A172 (cell line): Measurements from ENCODE around the gene COMT. TPM values are rescaled to one million over a fixed set of nuclear protein-coding genes. Genes with fewer than 3 reads are reported as not detected.

Source experiments
- DNase-seq: peaks from one replicate; pipeline ENCODE4 v3.0.0-alpha.2; 2015; ENCODE audit warnings: low spot score
- total RNA-seq: library from RNA; depleted of rRNA; stranded (reverse); fragments of >200 nt; shearing (Covaris generic); gene quantifications from 2 replicates; pipeline ENCODE4 v1.2.3, GENCODE V29; 2014; rRNA removed

Gene COMT
- total RNA-seq, 1 experiment from 2014 or later, result 130 TPM

DNA sequence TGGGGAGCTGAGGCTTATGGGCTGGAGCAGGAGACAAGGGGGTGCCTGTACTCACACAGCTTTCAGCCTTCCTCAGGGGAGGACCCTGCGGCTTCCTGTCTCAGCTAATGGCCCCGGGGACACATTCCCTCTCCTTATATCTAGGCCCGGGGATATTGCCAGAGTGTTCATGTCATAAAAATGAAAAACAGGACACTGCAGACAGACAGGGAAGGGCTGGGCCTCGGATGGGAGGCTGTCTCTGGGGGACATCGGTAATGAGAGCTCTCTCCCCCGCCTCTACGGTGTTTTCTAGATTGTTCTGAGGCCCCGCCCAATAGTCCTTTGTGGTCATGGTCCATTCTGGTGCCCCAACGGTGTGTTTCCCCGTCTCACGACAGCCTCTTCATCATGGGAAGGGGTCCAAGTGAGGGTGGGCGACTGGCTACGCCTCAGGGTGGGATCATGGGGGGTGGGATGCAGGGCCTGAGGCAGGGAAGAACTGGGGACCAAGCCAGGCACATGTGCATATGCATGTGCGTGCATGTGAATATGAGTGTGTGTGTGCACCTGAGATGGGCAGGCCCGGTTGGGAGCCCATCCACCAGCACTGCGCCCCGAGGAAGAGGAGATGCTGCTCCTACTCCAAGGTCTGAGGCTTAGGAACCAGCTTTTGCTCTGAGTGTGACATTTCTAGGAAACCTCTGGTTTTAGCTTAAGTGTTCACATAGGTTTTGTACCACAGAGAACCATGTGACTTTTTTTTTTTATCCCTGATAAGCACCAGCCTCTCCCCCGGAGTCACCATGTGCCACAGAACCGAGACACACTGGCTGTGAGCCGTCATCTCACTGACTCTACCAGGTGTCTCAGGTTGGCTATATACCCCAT is 69.8 kb downstream of the COMT start:
- no peak for DNase-seq

GRCh38 chr22:20011993-20012740 is 70.6 kb downstream of the COMT start:
- no peak for DNase-seq

DNA sequence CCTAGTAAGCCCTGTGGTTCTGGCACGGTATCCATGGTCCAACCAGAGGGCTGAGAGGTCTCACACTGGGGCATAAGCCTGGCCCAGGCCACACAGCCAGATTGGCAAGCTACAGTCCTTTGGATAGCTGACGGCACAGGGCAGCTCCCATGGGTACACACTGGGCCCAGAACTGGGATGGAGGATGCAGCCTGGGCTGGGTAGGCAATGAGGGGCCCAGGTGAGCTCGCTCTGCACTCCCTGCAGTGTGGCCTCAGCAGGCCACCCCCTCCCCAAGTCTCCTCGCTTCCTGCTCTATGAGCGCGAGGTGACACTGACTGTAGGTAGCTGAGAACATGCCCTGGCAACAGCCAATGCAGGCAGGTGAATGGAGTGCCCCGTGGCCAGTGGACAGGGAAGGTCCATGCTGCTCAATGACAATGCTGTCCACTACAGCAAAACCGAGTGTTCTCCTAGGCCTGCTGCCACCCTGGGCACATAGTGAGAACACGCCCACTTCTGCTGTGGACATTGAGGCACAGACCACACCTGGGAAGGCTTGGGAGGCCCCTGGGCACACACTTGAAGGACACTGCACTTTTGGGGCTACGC is 71.3 kb downstream of the COMT start:
- no peak for DNase-seq

DNA sequence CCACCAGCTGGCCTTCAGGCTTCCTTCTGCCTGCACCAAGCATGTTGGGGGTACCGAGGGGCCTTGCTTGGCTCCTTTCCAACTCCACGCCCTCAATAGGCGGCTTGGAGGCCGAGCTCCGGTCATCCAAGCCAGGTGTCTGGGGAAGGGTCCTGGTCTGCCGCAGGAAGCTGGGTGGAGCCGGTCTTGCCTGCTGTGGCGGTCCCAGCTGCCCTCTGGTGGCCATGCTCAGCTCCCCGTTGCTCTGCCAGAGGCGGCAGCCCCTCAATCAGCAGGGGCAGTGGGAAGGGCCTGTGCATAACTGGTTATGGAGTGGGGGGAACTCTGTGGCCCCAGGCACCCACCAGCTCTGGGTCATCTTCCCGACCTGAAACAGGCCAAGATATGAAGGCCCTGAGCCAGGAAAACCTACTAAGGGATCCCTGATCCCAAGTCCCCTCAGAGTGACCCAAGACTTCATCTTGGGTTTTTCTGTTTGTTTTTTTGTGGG is 71.9 kb downstream of the COMT start:
- DNase-seq, result no peak

GRCh38 chr22:20014526-20015186 is 73.1 kb downstream of the COMT start:
- no peak for DNase-seq

GRCh38 chr22:20015187-20015625 is 73.6 kb downstream of the COMT start:
- no peak for DNase-seq

GRCh38 chr22:20015971-20016733 is 74.6 kb downstream of the COMT start:
- no peak for DNase-seq

DNA sequence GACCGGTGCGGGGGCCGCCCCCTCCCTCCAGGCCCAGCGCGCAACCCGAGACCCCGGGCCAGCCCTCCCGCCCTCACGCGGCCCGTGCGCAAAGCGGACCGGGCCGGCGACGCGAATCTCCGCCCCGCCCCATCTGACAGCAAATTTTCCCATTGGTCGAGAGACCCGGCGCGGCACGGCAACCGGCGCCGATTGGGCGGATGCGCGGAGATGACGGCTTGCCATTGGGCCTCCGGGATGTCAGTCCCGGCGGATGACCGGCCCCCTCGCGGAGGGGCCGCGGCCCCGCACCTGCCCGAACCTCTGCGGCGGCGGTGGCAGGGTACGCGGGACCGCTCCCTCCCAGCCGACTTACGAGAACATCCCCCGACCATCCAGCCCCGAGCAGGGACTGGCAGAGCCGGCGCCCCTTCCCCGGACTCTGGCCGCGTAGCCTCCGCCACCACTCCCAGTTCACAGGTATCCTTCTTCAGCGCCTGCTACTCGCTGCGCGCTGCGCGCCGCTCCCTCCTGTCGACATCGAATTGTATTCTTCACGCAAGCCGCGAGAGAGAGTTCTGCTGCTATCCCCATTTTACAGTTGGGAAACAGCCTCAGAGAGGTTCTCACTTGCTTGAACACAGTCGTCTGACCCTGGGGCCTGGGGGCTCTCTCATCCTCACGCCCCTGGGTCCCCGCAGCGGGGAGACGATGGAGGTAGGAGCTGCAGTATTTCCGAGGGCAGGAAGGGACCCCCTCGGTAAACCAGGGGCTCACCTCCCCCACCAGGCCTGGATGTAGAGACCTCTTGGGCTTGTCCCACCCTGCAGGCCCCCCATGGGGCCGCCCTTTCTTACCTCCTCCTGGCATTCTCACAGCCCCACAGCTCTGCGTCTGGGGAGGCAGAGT is 75.4 kb downstream of the COMT start, which contains the start of gene ARVCF:
Gene ARVCF (minus strand): TSS at position 90 of the 888 bp plus-strand sequence. CDS start 26,029 bp downstream, outside the sequence.
- DNase-seq, result peak; percentile 51

- DNase-seq, result no peak
These were observed 76.0 kb downstream of the COMT start for GRCh38 chr22:20017622-20017958.

- DNase-seq, result no peak
These were observed 76.4 kb downstream of the COMT start for GRCh38 chr22:20018001-20018400.

Other genes starting within 250 kb of the COMT start
- gene SEPTIN5, start 227.3 kb upstream of the COMT start, total RNA-seq, result 18.7 and 40.3 TPM in 2 replicates
- 8.5 and 10.5 TPM in 2 replicates for gene GP1BB, start 218.2 kb upstream of the COMT start, total RNA-seq
- 3.7 and 7.4 TPM in 2 replicates for gene TBX1, start 181.0 kb upstream of the COMT start, total RNA-seq
- gene GNB1L, start 86.9 kb upstream of the COMT start, total RNA-seq, result 8.9 and 9.6 TPM in 2 replicates
- 8.5 and 11.7 TPM in 2 replicates for gene RTL10, start 86.9 kb upstream of the COMT start, total RNA-seq
- gene TXNRD2, start within 50 bp of the COMT start, total RNA-seq, result 112 and 114 TPM in 2 replicates
- 9.3 and 22.7 TPM in 2 replicates for gene ARVCF, start 75.1 kb downstream of the COMT start, total RNA-seq
- 29.6 and 36.3 TPM in 2 replicates for gene TANGO2, start 79.3 kb downstream of the COMT start, total RNA-seq
- gene DGCR8, start 138.5 kb downstream of the COMT start, total RNA-seq, result 16.2 and 20.1 TPM in 2 replicates
- gene RANBP1, start 174.3 kb downstream of the COMT start, total RNA-seq, result 430 and 525 TPM in 2 replicates
- gene TRMT2A, start 175.5 kb downstream of the COMT start, total RNA-seq, result 30.8 and 31.1 TPM in 2 replicates
- 4.3 and 8.6 TPM in 2 replicates for gene ZDHHC8, start 190.0 kb downstream of the COMT start, total RNA-seq
- gene CCDC188, start 209.3 kb downstream of the COMT start, total RNA-seq, result not detected in 2 replicates